GM21447 (cell line): Measurements from ENCODE around the gene PGM3.

Experiments
- ATAC-seq: cut with Tn5 transposase; IDR thresholded peaks from one replicate; pipeline ENCODE4 v1.9.1; 2021; ENCODE audit not compliant: unreplicated experiment

PGM3 gene

GRCh38 chr6:83119742-83120300 lies 73.2 kb downstream of the PGM3 start:
- no peak for ATAC-seq

- no peak for ATAC-seq
Measured at GRCh38 chr6:83117802-83118201, 75.3 kb downstream of the PGM3 start.
